NCI-H345 treated with DMSO at 0.1 percent for 48 hours (cell line): Measurements from ENCODE around the gene PTTG1IP.
A peak's percentile ranks its signal among the peaks of the same experiment; 100 is the strongest.
"Not testable (repeated sequence)": the region's sequence is repeated elsewhere in the genome, so short reads cannot be mapped to it uniquely, and the experiment has no call there.

Source experiments
- DNase-seq: peaks from one replicate; lab custom pipeline; 2025; ENCODE audit not compliant: unreplicated experiment; lab: John Stamatoyannopoulos, UW

Gene PTTG1IP, protein sequence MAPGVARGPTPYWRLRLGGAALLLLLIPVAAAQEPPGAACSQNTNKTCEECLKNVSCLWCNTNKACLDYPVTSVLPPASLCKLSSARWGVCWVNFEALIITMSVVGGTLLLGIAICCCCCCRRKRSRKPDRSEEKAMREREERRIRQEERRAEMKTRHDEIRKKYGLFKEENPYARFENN

DNA sequence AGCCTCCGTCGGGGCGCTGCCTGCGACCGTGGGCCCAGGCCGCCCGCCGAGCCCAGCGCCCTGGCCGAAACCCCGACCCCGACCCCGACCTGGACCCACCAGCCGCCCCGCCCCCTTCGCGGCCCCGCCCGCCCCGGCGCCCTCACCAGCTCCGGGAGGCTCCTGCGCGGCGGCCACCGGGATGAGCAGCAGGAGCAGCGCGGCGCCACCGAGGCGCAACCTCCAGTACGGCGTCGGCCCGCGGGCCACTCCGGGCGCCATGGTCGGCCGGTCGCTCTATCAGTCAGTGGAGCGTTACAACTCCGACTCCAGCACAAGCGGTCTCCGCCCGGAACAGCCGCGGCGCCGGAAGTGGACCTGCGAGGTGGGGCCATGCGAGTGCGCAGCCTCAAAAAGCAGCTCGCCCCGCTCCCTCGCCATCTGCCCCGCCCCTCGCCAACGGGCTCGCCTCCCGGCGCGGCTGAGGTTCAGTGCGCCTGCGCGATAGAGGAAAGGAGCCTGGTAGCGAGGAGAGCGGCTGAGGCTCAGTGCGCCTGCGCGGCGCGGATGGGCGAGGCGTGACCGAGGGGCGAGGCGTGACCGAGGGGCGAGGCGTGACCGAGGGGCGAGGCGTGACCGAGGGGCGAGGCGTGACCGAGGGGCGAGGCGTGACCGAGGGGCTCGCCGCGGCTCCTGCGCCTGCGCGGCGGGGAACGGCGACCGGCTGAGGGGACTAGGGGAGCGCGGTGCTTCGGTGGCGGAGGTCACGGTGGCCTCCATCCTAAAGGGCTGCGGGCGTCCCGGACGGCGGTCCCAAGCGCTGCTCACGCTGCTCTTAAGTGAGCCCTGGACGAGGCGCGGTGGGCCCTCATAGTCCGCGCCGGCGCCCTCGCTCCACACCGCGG is at the start of gene PTTG1IP:
TSS of gene PTTG1IP (minus strand) at position 335 of the 884 bp plus-strand sequence. CDS start at position 261, 74 bp downstream.
- peak; percentile 98 for DNase-seq

DNA sequence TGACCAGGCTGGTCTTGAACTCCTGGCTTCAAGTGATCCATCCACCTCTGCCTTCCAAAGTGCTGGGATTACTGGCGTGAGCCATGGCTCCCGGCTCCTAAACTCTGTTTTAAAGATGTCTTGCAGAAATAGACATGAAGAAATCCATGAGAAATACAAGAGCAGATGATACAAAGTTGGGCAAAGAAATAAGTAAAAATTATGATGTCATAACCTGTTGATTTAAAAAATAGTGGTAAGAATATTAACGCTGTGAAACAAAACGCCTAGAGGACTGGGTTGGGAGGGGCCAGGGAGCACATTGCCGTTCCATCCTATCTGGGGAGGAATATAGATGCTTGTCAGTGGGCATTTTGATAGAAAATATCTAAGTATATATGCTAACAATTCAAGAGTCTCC is 48.4 kb upstream of the PTTG1IP start:
- DNase-seq, result no peak

DNA sequence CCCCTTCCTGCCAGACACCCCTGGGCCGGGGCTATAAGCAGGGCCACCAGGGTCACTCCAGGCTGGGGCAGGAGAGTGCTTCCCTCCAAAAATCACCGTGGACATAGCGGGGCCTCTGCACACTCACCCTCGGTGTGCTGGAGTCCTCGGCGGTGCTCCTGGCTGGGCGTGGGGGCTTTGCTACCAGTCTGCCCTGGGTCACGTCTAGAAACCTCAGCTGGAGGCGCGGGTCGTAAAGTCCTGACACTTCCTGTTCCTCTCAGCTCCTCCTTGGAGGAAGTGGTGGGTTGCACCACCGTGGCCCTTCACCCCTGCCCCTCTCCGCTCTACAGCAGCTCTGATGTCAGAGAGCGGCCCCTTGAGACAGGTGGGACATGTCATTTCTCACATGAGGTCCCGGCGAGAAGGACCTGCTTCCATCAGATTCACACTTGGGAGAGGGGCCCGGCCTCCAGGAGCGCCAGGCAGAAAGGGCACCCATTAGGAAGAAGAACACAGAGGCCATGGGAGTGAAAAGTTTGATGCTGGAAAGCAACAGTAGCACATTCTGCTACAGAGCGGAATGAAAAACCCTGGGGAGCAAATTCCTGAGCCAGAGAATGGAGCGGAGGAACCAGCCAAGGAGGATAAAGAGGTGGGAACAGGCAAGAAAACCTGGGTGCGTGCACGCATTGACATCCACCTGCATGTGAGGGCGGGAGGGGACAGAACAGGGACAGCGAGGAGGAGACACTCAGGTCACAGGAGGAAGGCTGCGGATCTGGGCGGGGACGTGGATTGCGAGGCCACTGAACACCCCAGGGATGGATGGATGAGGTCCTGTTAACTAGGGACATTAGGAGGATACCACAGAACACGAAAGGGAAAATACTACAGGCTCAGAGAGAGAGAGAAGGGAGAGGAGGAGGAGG is 47.5 kb upstream of the PTTG1IP start, which contains the start of gene ITGB2:
TSS of gene ITGB2 (minus strand) at position 206 of the 911 bp plus-strand sequence. CDS start 10,117 bp downstream, outside the sequence.
- no peak for DNase-seq

DNA sequence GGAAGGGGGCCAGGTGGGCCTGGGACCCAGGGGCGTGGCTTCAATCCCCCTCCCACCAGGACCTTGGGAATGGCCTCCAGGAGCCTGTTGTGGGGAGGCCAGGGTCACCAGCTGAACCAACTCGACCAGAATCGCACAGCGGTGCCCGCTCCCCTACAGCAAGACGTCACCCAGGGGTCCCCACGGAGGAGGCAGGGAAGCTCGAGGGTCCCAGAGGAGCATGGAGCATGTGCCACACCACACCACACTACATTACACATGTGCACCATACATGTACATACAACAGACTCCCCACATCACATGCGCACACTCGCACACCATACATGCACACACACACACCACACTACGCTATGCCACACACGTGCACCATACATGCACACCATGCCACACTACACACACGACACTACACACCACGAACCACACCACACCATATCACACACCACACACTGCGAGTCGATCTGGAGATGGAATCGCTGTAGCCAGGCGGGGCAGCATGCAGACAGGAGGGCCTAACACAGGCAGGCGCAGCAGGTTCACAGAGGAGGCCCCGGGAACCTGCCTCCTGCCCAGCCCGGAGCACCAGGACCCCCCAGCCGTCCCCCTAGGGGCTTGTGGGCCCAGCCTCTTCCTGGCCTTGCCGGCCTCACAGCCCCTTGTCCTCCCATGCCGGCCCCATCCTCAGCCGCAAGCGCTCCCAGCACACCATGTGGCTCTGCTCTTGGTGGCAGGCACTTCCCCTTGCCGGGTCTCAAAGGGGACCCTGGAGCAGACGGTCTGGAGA is 46.6 kb upstream of the PTTG1IP start:
- no peak for DNase-seq

- DNase-seq, result no peak
Observed at GRCh38 chr21:44919111-44919912, 45.8 kb upstream of the PTTG1IP start.

GRCh38 chr21:44918581-44919033 is 45.1 kb upstream of the PTTG1IP start:
- no peak for DNase-seq

- no peak for DNase-seq
Observed at GRCh38 chr21:44918107-44918470, 44.6 kb upstream of the PTTG1IP start.

DNA sequence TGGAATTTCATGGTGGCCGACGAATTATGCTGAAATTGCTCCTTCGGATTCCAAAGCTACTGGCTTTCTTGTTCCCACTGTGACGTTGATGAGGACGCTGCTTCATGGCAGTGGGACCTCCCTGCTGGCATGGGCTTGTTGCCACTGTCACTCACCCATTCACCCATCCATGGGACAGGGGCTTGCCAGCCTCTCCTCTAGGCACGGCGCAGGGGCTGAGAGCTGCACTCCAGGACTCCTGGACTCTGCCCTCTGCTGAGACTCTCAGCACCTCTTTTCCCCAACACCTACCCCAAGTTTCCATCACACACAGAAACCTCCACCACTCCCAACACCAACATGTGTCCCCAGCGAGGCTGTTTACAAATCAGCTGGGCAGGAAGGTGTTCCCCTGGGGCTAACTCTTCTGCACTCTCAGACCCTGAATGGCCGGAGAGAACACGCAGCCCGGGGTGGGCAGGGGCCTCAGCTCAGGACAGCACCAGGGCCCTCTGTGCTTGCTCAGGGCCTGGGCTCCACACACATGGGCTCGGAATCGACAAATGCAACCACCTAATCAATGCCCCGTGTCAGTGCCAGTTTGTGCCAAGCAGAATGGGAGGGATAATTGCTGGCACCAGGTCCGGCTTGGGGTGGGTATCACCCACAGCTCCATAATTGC is 44.1 kb upstream of the PTTG1IP start:
- DNase-seq, result no peak

DNA sequence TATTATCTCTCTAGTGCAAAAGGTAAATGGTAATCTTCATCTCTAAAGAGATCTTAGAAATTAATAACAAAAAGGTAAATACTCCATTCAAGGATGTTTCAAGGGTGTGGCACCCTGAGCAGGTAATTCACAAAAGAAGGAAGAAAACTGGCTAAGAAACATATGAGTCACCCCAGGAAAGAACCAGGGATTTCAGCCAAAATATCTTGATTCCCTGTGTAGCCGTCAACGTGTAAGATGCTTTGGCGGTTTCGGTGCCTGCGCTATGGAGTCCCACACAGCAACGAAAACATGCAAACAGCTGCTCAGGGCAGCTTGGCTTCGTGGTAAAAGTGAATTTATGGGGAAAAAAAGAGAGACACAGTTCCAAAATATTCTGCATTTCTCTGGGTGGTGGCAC is 43.5 kb upstream of the PTTG1IP start:
- DNase-seq, result no peak

DNA sequence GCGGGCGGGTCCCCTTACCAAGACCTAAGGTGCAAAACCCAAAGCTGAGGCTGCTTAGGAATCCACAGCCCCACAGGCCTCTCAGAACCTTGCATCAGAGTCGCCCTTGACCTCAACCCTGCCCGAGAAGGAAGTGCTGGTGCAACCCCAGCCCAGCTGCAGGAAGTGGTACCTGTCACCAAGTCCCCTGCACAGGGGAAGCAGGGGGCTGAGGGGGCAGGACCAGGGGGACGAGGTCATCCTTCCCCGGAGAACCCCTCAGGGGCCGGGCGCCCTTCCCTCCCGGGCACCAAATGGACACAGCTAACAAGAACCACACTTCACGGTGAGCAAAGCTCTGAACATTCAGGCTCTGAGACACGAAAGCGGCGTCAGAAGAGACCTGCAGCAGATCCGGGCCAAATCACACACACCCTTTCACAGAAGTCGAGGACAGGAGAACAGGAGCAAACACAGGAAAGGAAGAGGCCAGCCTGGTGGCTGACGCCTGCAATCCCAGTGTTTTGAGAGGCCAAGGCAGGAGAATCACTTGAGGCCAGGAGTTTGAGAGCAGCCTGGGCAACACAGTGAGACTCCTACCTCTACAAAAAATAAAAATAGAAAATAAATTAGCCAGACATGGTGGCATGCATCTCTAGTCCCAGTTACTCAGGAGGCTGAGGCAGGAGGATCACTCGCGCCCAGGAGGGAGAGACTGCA is 40.8 kb upstream of the PTTG1IP start:
- DNase-seq, result no peak

DNA sequence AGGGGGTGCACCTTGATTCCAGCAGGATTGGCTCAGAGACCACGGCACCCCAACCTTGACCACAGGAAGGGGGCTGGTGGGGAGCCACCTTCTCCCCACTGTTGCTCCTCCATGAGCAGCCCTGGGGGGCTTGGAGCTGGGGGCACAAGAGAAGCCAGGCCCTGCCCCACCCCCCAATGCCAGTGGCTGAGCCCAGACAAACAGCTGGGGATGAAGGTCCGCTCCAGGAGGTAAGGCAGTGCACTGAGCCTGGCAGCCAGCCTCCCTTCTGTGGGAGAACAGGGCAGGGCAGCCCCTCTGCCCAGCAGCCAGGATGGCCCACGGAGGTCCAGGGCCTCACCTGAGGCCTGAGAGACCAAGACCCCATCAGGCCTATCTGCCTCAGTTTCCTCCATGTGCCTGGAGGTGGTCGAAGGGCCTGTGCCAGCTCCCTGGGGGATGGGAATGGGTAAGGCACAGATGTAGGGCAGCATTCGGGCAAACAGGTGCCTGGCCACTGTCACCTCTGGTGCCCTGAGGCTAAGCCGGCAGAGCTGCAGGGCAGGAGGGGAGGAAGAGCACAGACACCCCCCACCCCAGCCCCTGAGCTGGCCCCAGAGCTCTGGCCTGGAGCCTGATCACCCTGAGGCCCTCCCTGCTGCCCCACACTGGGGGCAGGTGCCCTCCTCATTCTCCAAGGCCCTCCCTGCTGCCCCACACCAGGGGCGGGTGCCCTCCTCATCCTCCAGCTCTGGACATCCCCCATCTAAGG is 40.1 kb upstream of the PTTG1IP start:
- no peak for DNase-seq

GRCh38 chr21:44912506-44913412 is 39.3 kb upstream of the PTTG1IP start:
- DNase-seq, result not testable (repeated sequence)

DNA sequence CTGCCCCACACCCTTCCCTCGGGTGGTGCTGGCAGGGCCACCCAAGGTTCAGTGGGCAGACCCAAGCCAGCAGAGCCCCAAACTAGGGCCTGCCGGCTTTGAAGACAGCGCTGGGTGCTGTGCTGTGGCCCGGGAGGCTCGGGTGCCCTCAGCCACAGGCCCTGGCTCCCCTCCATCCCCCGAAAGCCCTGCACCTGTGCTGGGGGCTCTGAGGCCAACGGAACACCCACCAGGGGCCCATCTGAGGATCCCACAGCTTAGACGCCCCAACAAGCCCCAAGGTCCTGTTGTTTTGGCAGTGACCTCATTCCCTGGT is 38.6 kb upstream of the PTTG1IP start:
- DNase-seq, result no peak

- peak; percentile 76 for DNase-seq
Observed at GRCh38 chr21:44911384-44912157, 38.1 kb upstream of the PTTG1IP start.

GRCh38 chr21:44911068-44911383 is 37.5 kb upstream of the PTTG1IP start:
- no peak for DNase-seq
